IgD-negative memory B cell (primary cell): ENCODE results near the gene FOSL1. TPM values are rescaled to one million over a fixed set of nuclear protein-coding genes. Genes with fewer than 3 reads are reported as not detected.

Source experiments
- H3K27ac Mint-ChIP-seq, 3 donors: one replicate each; pipeline ENCODE4 v1.8.0; 2020 to 2022; ENCODE audit warnings: mild to moderate bottlenecking in 3 of 3, mixed read lengths in 3 of 3, moderate library complexity in 1 of 3
- H3K27me3 Mint-ChIP-seq: one replicate; pipeline ENCODE4 v1.8.0; 2021; ENCODE audit warnings: mixed read lengths
- H3K36me3 Mint-ChIP-seq: one replicate; pipeline ENCODE4 v1.8.0; 2020; ENCODE audit warnings: mild to moderate bottlenecking, mixed read lengths
- H3K4me1 Mint-ChIP-seq, 3 donors: one replicate each; pipeline ENCODE4 v1.8.0; 2020 to 2022; ENCODE audit warnings: mixed read lengths in 3 of 3, mild to moderate bottlenecking in 1 of 3
- H3K4me3 Mint-ChIP-seq, 4 donors: one replicate each; pipeline ENCODE4 v1.8.0; 2020 to 2022; ENCODE audit warnings: mild to moderate bottlenecking in 4 of 4, mixed read lengths in 4 of 4, moderate library complexity in 3 of 4
- H3K9me3 Mint-ChIP-seq, 3 donors: one replicate each; pipeline ENCODE4 v1.8.0; 2020 to 2021; ENCODE audit warnings: mixed read lengths in 3 of 3, mild to moderate bottlenecking in 1 of 3
- polyA plus RNA-seq: library from polyadenylated mRNA; unstranded; fragments of 300-500 nt; fragmentation: Illumina TruSeq; gene quantifications from one replicate; pipeline ENCODE4 v1.2.3, GENCODE V29; 2021

The FOSL1 gene
- polyA plus RNA-seq, 1 donor from 2014 or later, result 0.79 TPM

- Mint-ChIP-seq H3K4me1 (peaks cover 16 to 23% (median 19%) of the 10 kb centered on the region in 3 donors), H3K36me3 (no peaks in the 10 kb centered on the region), H3K4me3 (peak overlapping the region in 2 of 4 donors; percentile 66 to 88), H3K9me3 (no peaks in the 10 kb centered on the region), H3K27ac (peak overlapping the region in 2 of 3 donors; percentile 81 to 95), H3K27me3 (no peaks in the 10 kb centered on the region)
Observed at GRCh38 chr11:65883786-65884715, 16.1 kb downstream of the FOSL1 start.

- no peak overlapping the region for H3K27ac Mint-ChIP-seq
- H3K9me3 Mint-ChIP-seq, result no peaks in the 10 kb centered on the region
- no peak overlapping the region for H3K4me3 Mint-ChIP-seq
- H3K36me3 Mint-ChIP-seq, result no peaks in the 10 kb centered on the region
- peaks cover 9 to 17% (median 14%) of the 10 kb centered on the region in 3 donors for H3K4me1 Mint-ChIP-seq
- no peaks in the 10 kb centered on the region for H3K27me3 Mint-ChIP-seq
Observed at GRCh38 chr11:65883058-65883761, 17.0 kb downstream of the FOSL1 start.

- H3K4me3 Mint-ChIP-seq, result peak overlapping the region in 1 of 4 donors; percentile 45
- no peaks in the 10 kb centered on the region for H3K36me3 Mint-ChIP-seq
- no peaks in the 10 kb centered on the region for H3K27me3 Mint-ChIP-seq
- H3K9me3 Mint-ChIP-seq, result no peaks in the 10 kb centered on the region
- peaks cover 8 to 15% (median 13%) of the 10 kb centered on the region in 3 donors for H3K4me1 Mint-ChIP-seq
- no peak overlapping the region for H3K27ac Mint-ChIP-seq
Observed at GRCh38 chr11:65882120-65883057, 17.8 kb downstream of the FOSL1 start.

- Mint-ChIP-seq H3K27me3 (no peaks in the 10 kb centered on the region), H3K27ac (peak overlapping the region in 1 of 3 donors; percentile 74), H3K4me1 (peaks cover 8 to 11% (median 9%) of the 10 kb centered on the region in 3 donors), H3K9me3 (no peaks in the 10 kb centered on the region), H3K36me3 (no peaks in the 10 kb centered on the region), H3K4me3 (peak overlapping the region in 1 of 4 donors; percentile 84)
Observed at GRCh38 chr11:65880844-65881421, 19.3 kb downstream of the FOSL1 start.

GRCh38 chr11:65880027-65880426 is 20.2 kb downstream of the FOSL1 start:
- H3K27me3 Mint-ChIP-seq, result no peaks in the 10 kb centered on the region
- peak overlapping the region in 1 of 3 donors; percentile 74 for H3K27ac Mint-ChIP-seq
- H3K4me3 Mint-ChIP-seq, result peak overlapping the region in 1 of 4 donors; percentile 65
- peaks cover 6 to 7% (median 7%) of the 10 kb centered on the region in 3 donors for H3K4me1 Mint-ChIP-seq
- H3K9me3 Mint-ChIP-seq, result no peaks in the 10 kb centered on the region
- H3K36me3 Mint-ChIP-seq, result no peaks in the 10 kb centered on the region

- H3K27ac Mint-ChIP-seq, result peak within 1 kb of the TSS in 1 of 3 donors; percentile 74
Observed at GRCh38 chr11:65879617-65880016, 20.6 kb downstream of the FOSL1 start, which contains the start of gene CTSW. Gene CTSW (plus strand): TSS chr11:65879837. CDS start chr11:65879855, 18 bp downstream.

GRCh38 chr11:65873318-65874156 is 26.7 kb downstream of the FOSL1 start:
- Mint-ChIP-seq H3K4me1 (peaks cover 5 to 13% (median 12%) of the 10 kb centered on the region in 3 donors), H3K9me3 (no peaks in the 10 kb centered on the region), H3K36me3 (no peaks in the 10 kb centered on the region), H3K27me3 (peaks cover 5% of the 10 kb centered on the region), H3K4me3 (peak overlapping the region; percentile 80 to 95 (median 89)), H3K27ac (peak overlapping the region; percentile 79 to 91 (median 87))

More at GRCh38 chr11:65879617-65880016, 20.6 kb downstream of the FOSL1 start, which contains the start of gene CTSW:
- peaks cover 2 to 6% (median 3%) of the 10 kb centered on the region in 3 donors for H3K4me1 Mint-ChIP-seq
- H3K9me3 Mint-ChIP-seq, result no peaks in the 10 kb centered on the region
- no peaks in the 10 kb centered on the region for H3K27me3 Mint-ChIP-seq
- no peaks in the 10 kb centered on the region for H3K36me3 Mint-ChIP-seq
- H3K4me3 Mint-ChIP-seq, result peak within 1 kb of the TSS in 1 of 4 donors; percentile 84

- Mint-ChIP-seq H3K27me3 (peaks cover 5% of the 10 kb centered on the region), H3K4me3 (peak within 1 kb of the TSS; percentile 80 to 95 (median 89))
Observed at GRCh38 chr11:65872586-65873317, 27.4 kb downstream of the FOSL1 start, which contains the start of gene EFEMP2. Gene EFEMP2 (minus strand): TSS chr11:65872800. CDS start chr11:65872354, 446 bp downstream.

GRCh38 chr11:65871811-65872548 is 28.2 kb downstream of the FOSL1 start:
- Mint-ChIP-seq H3K36me3 (peaks cover 2% of the 10 kb centered on the region), H3K27ac (no peak overlapping the region), H3K4me1 (peaks cover 5 to 13% (median 12%) of the 10 kb centered on the region in 3 donors), H3K9me3 (no peaks in the 10 kb centered on the region), H3K27me3 (peaks cover 5% of the 10 kb centered on the region), H3K4me3 (peak overlapping the region; percentile 8 to 60 (median 29))

More at GRCh38 chr11:65872586-65873317, 27.4 kb downstream of the FOSL1 start, which contains the start of gene EFEMP2:
- Mint-ChIP-seq H3K9me3 (no peaks in the 10 kb centered on the region), H3K36me3 (no peaks in the 10 kb centered on the region), H3K27ac (peak within 1 kb of the TSS; percentile 79 to 91 (median 87)), H3K4me1 (peaks cover 5 to 13% (median 12%) of the 10 kb centered on the region in 3 donors)

GRCh38 chr11:65870706-65871681 is 29.2 kb downstream of the FOSL1 start:
- Mint-ChIP-seq H3K4me1 (peaks cover 5 to 13% (median 12%) of the 10 kb centered on the region in 3 donors), H3K9me3 (no peaks in the 10 kb centered on the region), H3K36me3 (peaks cover 2% of the 10 kb centered on the region), H3K4me3 (peak overlapping the region in 2 of 4 donors; percentile 55 to 60), H3K27me3 (peaks cover 5% of the 10 kb centered on the region), H3K27ac (peak overlapping the region in 1 of 3 donors; percentile 39)

- H3K27me3 Mint-ChIP-seq, result peaks cover 5% of the 10 kb centered on the region
- H3K36me3 Mint-ChIP-seq, result peaks cover 2% of the 10 kb centered on the region
- H3K9me3 Mint-ChIP-seq, result no peaks in the 10 kb centered on the region
- peaks cover 5 to 13% (median 12%) of the 10 kb centered on the region in 3 donors for H3K4me1 Mint-ChIP-seq
- peak overlapping the region in 1 of 3 donors; percentile 18 for H3K27ac Mint-ChIP-seq
- peak overlapping the region in 2 of 4 donors; percentile 55 to 60 for H3K4me3 Mint-ChIP-seq
Observed at GRCh38 chr11:65870307-65870658, 29.9 kb downstream of the FOSL1 start.
